Measurements from ENCODE around the gene GRIA4.

DNA sequence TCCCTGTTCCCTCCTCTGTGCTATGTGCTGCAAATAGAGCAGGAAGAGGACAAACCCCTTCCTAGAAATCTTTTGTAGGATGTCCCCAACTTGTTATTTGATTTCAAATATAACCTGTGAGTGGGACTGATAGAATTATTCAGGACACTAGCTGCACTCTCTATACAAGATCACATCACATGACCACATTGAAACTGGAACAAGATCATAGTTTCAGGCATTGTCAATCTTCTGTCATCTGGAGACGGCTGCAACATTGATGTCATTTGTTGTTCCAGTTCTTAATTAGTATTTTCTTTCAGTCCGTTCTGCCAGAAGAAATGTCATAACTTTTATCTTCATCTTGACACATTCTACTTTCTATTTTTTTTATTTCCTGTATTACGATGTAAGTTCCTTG, 89.3 kb downstream of the GRIA4 start:
- TF ChIP-seq CTCF (IDR thresholded peaks at IDR 0.05) (no peak), EZH2 (IDR thresholded peaks at IDR 0.05; ENCODE audit: borderline replicate concordance, insufficient read depth, low read depth, low read length, poor library complexity, severe bottlenecking) (no peak)

Data from B cell (primary cell).